Mucosa of descending colon (tissue), 3 donors: ENCODE measurements around the gene ATXN2L. TPM values are rescaled to one million over a fixed set of nuclear protein-coding genes. Genes with fewer than 3 reads are reported as not detected.

Experiments used
- microRNA-seq: library from miRNA; unstranded; fragments of <30 nt; microRNA quantifications from one replicate; pipeline ENCODE4, GENCODE V29; 2019
- total RNA-seq, 3 donors: library from RNA; stranded (reverse); fragmentation: NEBNext Ultra II Directional in 2 of 3; extraction: Animal tissue kit (Norgen Biotek cat#: 25700) in 2 of 3; gene quantifications; one replicate each; pipeline versions ENCODE4 v1.2.1 to v1.2.4, GENCODE V29; 2021 to 2023
- donor health status: DM: no; HTN: no; CAD: no; lungs with moderate emphysema.
- donor health status: DM: no; HTN: no; CAD: no.
- donor health status: DM: no; HTN: yes; CAD: no.

ATXN2L gene
- total RNA-seq, 3 donors from 2014 or later = 102 to 108 (median 107) TPM

Small RNA genes within 50 kb of the gene (microRNA-seq; reads per million reads assigned to microRNA genes)
- not detected for gene MIR4721

Other genes with a start within 250 kb of the ATXN2L start
- gene SULT1A2, start 225.9 kb upstream of the ATXN2L start, total RNA-seq = 10 to 100 TPM; 17.2 to 46.8 (median 44.3) TPM
- 100 to 1,000 TPM in 2 of 3 donors, 10 to 100 TPM in 1; 52.4 to 254 (median 138) TPM for gene SULT1A1, start 213.0 kb upstream of the ATXN2L start, total RNA-seq
- 10 to 100 TPM in 1 of 3 donors, 1 to 10 TPM in 1, under 1 TPM in 1; 0.92 to 10.1 (median 1.2) TPM for gene NPIPB8, start 184.9 kb upstream of the ATXN2L start, total RNA-seq
- 100 to 1,000 TPM; 298 to 526 (median 426) TPM for gene EIF3C, start 111.5 kb upstream of the ATXN2L start, total RNA-seq
- 1 to 10 TPM; 4.1 to 6.4 (median 4.4) TPM for gene NPIPB9, start 71.2 kb upstream of the ATXN2L start, total RNA-seq
- gene TUFM, start 23.3 kb downstream of the ATXN2L start, total RNA-seq = 100 to 1,000 TPM; 182 to 248 (median 220) TPM
- 100 to 1,000 TPM in 1 of 3 donors, 10 to 100 TPM in 2; 83.5 to 107 (median 89.7) TPM for gene SH2B1, start 40.8 kb downstream of the ATXN2L start, total RNA-seq
- gene ATP2A1, start 55.5 kb downstream of the ATXN2L start, total RNA-seq = 1 to 10 TPM in 2 of 3 donors, under 1 TPM in 1; 0.96 to 1.7 (median 1.6) TPM
- 10 to 100 TPM; 35.1 to 43.2 (median 35.7) TPM for gene RABEP2, start 102.2 kb downstream of the ATXN2L start, total RNA-seq
- gene CD19, start 109.0 kb downstream of the ATXN2L start, total RNA-seq = under 1 TPM; 0.29 to 0.65 (median 0.38) TPM
- gene NFATC2IP, start 127.9 kb downstream of the ATXN2L start, total RNA-seq = 10 to 100 TPM; 45.0 to 57.9 (median 50.9) TPM
- gene SPNS1, start 151.8 kb downstream of the ATXN2L start, total RNA-seq = 10 to 100 TPM; 28.2 to 31.0 (median 30.3) TPM
- 10 to 100 TPM in 2 of 3 donors, 1 to 10 TPM in 1; 8.5 to 13.0 (median 11.6) TPM for gene LAT, start 162.1 kb downstream of the ATXN2L start, total RNA-seq